Colonic mucosa (tissue), 4 donors: ENCODE results near the gene ATM. TPM values are rescaled to one million over a fixed set of nuclear protein-coding genes. Genes with fewer than 3 reads are reported as not detected.

Experiments
- DNase-seq: peaks from one replicate; pipeline ENCODE4 v3.0.0-alpha.2; 2020
- H3K27ac ChIP-seq: fragments of 200-600 bp; one replicate; pipeline ENCODE4 v1.8.0; 2021
- H3K27me3 ChIP-seq: fragments of 200-600 bp; one replicate; pipeline ENCODE4 v1.8.0; 2021
- H3K36me3 ChIP-seq: fragments of 200-600 bp; one replicate; pipeline ENCODE4 v1.8.0; 2021
- H3K4me1 ChIP-seq: fragments of 200-600 bp; one replicate; pipeline ENCODE4 v1.8.0; 2021; ENCODE audit warnings: mild to moderate bottlenecking
- H3K4me3 ChIP-seq: fragments of 200-600 bp; one replicate; pipeline ENCODE4 v1.8.0; 2021
- H3K9ac ChIP-seq, 2 donors: one replicate each; pipeline ENCODE4 v1.7.0; 2013; ENCODE audit warnings: control low read depth in 2 of 2, low read depth in 2 of 2, low read length in 2 of 2
- H3K9me3 ChIP-seq: fragments of 200-600 bp; one replicate; pipeline ENCODE4 v1.8.0; 2021
- CTCF ChIP-seq: fragments of 200-600 bp; IDR thresholded peaks from one replicate; pipeline ENCODE4 v1.8.0; 2022; ENCODE audit warnings: antibody characterized with exemption, mild to moderate bottlenecking
- intact Hi-C: fragments of 100-400 bp; cut with DNase I; formaldehyde crosslinking; loops from one replicate; pipeline ENCODE4 v1.14.1; 2022
- total RNA-seq, 2 donors: library from RNA; stranded (reverse); fragmentation: NEBNext Ultra II Directional in 1 of 2; extraction: Animal tissue kit (Norgen Biotek cat#: 25700) in 1 of 2; gene quantifications; one replicate each; pipeline ENCODE4 v1.2.1, GENCODE V29; 2021
- donor health status: healthy.
- donor health status: DM: no; HTN: no; CAD: no.
- donor health status: DM: no; HTN: no; CAD: no.

ATM gene
- total RNA-seq, 2 donors from 2014 or later: 28.3 to 30.1 TPM

- Histone ChIP-seq H3K4me1 (no peaks in the 10 kb centered on the region), H3K27me3 (no peaks in the 10 kb centered on the region), H3K36me3 (no peaks in the 10 kb centered on the region), H3K9ac (no peak overlapping the region), H3K9me3 (no peaks in the 10 kb centered on the region), H3K4me3 (no peak overlapping the region), H3K27ac (no peak overlapping the region)
- intact Hi-C loops: no loop called here
- TF ChIP-seq CTCF: no peak
- no peak for DNase-seq
Measured at GRCh38 chr11:108197351-108197750, 25.5 kb upstream of the ATM start.

GRCh38 chr11:108198833-108199232 lies 24.0 kb upstream of the ATM start:
- no peaks in the 10 kb centered on the region for H3K9me3 ChIP-seq
- H3K36me3 ChIP-seq: no peaks in the 10 kb centered on the region
- DNase-seq: no peak
- H3K27me3 ChIP-seq: no peaks in the 10 kb centered on the region
- no peak overlapping the region for H3K9ac ChIP-seq
- no peaks in the 10 kb centered on the region for H3K4me1 ChIP-seq
- TF ChIP-seq CTCF: no peak
- no peak overlapping the region for H3K4me3 ChIP-seq
- intact Hi-C loops: no loop called here
- H3K27ac ChIP-seq: no peak overlapping the region

GRCh38 chr11:108199446-108200321 lies 23.2 kb upstream of the ATM start:
- intact Hi-C loops: no loop called here
- H3K27ac ChIP-seq: no peak overlapping the region
- H3K9ac ChIP-seq: no peak overlapping the region
- TF ChIP-seq CTCF: no peak
- H3K4me1 ChIP-seq: no peaks in the 10 kb centered on the region
- no peak overlapping the region for H3K4me3 ChIP-seq
- DNase-seq: no peak
- no peaks in the 10 kb centered on the region for H3K9me3 ChIP-seq
- no peaks in the 10 kb centered on the region for H3K27me3 ChIP-seq
- H3K36me3 ChIP-seq: no peaks in the 10 kb centered on the region

GRCh38 chr11:108203075-108203474 lies 19.8 kb upstream of the ATM start:
- intact Hi-C loops: no loop called here
- no peaks in the 10 kb centered on the region for H3K27me3 ChIP-seq
- no peak for DNase-seq
- H3K9ac ChIP-seq: no peak overlapping the region
- no peaks in the 10 kb centered on the region for H3K36me3 ChIP-seq
- no peaks in the 10 kb centered on the region for H3K4me1 ChIP-seq
- no peak overlapping the region for H3K27ac ChIP-seq
- no peak for TF ChIP-seq CTCF
- no peak overlapping the region for H3K4me3 ChIP-seq
- H3K9me3 ChIP-seq: no peaks in the 10 kb centered on the region

GRCh38 chr11:108204376-108204775 lies 18.5 kb upstream of the ATM start:
- no peak overlapping the region for H3K27ac ChIP-seq
- DNase-seq: no peak

More at GRCh38 chr11:108204376-108204775, 18.5 kb upstream of the ATM start:
- no peaks in the 10 kb centered on the region for H3K9me3 ChIP-seq
- no peak overlapping the region for H3K4me3 ChIP-seq
- no peaks in the 10 kb centered on the region for H3K4me1 ChIP-seq
- no peaks in the 10 kb centered on the region for H3K36me3 ChIP-seq
- H3K27me3 ChIP-seq: no peaks in the 10 kb centered on the region
- no peak for TF ChIP-seq CTCF
- intact Hi-C loops: no loop called here
- no peak overlapping the region for H3K9ac ChIP-seq
